Gastroesophageal sphincter (tissue), 4 donors: ENCODE data around the gene DMRTB1. TPM values are rescaled to one million over a fixed set of nuclear protein-coding genes. Genes with fewer than 3 reads are reported as not detected.

Experiments used
- ATAC-seq: fragments of 150-250 bp; one replicate; pipeline ENCODE4 v1.9.1; 2016; ENCODE audit warnings: mild to moderate bottlenecking, moderate library complexity
- H3K27ac ChIP-seq, 4 donors: fragments of 200-600 bp; sonication (generic) in 3 of 4; 1 replicate in 3 of 4; 2 replicates in 1 of 4; pipeline ENCODE4 v1.5.1; 2016 to 2019
- H3K27me3 ChIP-seq: fragments of 200-600 bp; sonication (generic); one replicate; pipeline ENCODE4 v1.5.1; 2019
- H3K36me3 ChIP-seq, 2 donors: fragments of 200-600 bp; sonication (generic); one replicate each; pipeline ENCODE4 v1.5.1; 2019; ENCODE audit warnings: control low read depth in 1 of 2
- H3K4me1 ChIP-seq, 3 donors: fragments of 200-600 bp; sonication (generic); 1 replicate in 2 of 3; 2 replicates in 1 of 3; pipeline ENCODE4 v1.5.1; 2016 to 2019; ENCODE audit warnings: control low read depth in 2 of 3
- H3K4me3 ChIP-seq, 2 donors: fragments of 200-600 bp; sonication (generic); one replicate each; pipeline ENCODE4 v1.5.1; 2019; ENCODE audit warnings: mild to moderate bottlenecking in 1 of 2, moderate library complexity in 1 of 2
- H3K9me3 ChIP-seq, 3 donors: fragments of 200-600 bp; sonication (generic); one replicate each; pipeline ENCODE4 v1.5.1; 2017 to 2019; ENCODE audit warnings: control low read depth in 2 of 3
- EP300 ChIP-seq: sonication (generic); formaldehyde crosslinking; IDR thresholded peaks from one replicate; pipeline ENCODE4 v1.6.1; 2017; ENCODE audit warnings: antibody characterized with exemption, mild to moderate bottlenecking
- POLR2A ChIP-seq, 2 donors: fragments of 450-650 bp; IDR thresholded peaks; one replicate each; pipeline ENCODE4 v1.6.1; 2017; ENCODE audit warnings: antibody characterized with exemption in 2 of 2, mild to moderate bottlenecking in 2 of 2, moderate library complexity in 1 of 2
- POLR2AphosphoS5 ChIP-seq: sonication (generic); formaldehyde crosslinking; IDR thresholded peaks from one replicate; pipeline ENCODE4 v1.6.1; 2017; ENCODE audit warnings: antibody characterized with exemption
- WGBS, 2 donors: methylation state at CpG; one replicate each; pipeline ENCODE4 v1.1.5; 2018; ENCODE audit warnings: low coverage in 1 of 2; 5-methylcytosine and 5-hydroxymethylcytosine counted together
- total RNA-seq, 4 donors: library from RNA; depleted of rRNA; stranded (reverse); fragments of >200 nt; gene quantifications; one replicate each; pipeline ENCODE4 v1.1.0, GENCODE V29; 2016
- TF ChIP-seq, protein P1 (sequence below), 4 experiments: fragments of 200-600 bp in 2 of 4; fragments of 450-650 bp in 2 of 4; sonication (generic) in 1 of 4; IDR thresholded peaks; one replicate each; pipeline ENCODE4 v1.5.1; 2017 to 2019; ENCODE audit warnings: antibody characterized with exemption in 4 of 4, mild to moderate bottlenecking in 2 of 4, moderate library complexity in 2 of 4

The DMRTB1 gene
- total RNA-seq, 4 donors from 2014 or later, result not detected

DNA sequence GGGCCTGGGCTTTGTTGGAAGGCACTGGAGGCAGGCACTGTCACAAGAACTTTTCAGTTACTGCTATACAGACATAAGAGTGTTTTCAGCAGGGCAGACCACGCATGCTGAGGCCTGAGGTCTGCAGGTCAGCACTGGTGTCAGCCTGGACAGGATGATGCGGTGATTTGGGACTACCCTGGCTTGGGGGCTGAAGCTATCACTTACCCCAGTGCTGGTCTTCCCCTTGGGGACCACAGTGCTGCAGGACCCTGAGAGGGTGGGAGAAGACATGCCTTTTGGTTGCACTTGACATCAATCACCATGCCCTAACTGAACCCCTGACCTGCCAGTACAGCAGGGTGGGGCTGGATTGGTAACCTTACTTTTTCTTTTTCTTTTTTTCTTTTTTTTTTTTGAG lies 9.2 kb downstream of the DMRTB1 start:
- Histone ChIP-seq H3K36me3 (no peaks in the 10 kb centered on the region), H3K4me1 (peaks cover 0 to 9% (median 0%) of the 10 kb centered on the region in 3 donors), H3K9me3 (no peaks in the 10 kb centered on the region), H3K27me3 (no peaks in the 10 kb centered on the region), H3K27ac (no peak overlapping the region), H3K4me3 (no peak overlapping the region)
- 94% methylated on average over 2 of the region's 2 CpGs; no CpG with 5 or more reads in 1 of the 2 donors for WGBS, 2 donors
- TF ChIP-seq, protein P1, sequence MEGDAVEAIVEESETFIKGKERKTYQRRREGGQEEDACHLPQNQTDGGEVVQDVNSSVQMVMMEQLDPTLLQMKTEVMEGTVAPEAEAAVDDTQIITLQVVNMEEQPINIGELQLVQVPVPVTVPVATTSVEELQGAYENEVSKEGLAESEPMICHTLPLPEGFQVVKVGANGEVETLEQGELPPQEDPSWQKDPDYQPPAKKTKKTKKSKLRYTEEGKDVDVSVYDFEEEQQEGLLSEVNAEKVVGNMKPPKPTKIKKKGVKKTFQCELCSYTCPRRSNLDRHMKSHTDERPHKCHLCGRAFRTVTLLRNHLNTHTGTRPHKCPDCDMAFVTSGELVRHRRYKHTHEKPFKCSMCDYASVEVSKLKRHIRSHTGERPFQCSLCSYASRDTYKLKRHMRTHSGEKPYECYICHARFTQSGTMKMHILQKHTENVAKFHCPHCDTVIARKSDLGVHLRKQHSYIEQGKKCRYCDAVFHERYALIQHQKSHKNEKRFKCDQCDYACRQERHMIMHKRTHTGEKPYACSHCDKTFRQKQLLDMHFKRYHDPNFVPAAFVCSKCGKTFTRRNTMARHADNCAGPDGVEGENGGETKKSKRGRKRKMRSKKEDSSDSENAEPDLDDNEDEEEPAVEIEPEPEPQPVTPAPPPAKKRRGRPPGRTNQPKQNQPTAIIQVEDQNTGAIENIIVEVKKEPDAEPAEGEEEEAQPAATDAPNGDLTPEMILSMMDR (IDR thresholded peaks at IDR 0.05), result no peak
- TF ChIP-seq POLR2A (IDR thresholded peaks at IDR 0.05) (no peak), EP300 (no peak), POLR2AphosphoS5 (no peak)
- no peak for ATAC-seq

DNA sequence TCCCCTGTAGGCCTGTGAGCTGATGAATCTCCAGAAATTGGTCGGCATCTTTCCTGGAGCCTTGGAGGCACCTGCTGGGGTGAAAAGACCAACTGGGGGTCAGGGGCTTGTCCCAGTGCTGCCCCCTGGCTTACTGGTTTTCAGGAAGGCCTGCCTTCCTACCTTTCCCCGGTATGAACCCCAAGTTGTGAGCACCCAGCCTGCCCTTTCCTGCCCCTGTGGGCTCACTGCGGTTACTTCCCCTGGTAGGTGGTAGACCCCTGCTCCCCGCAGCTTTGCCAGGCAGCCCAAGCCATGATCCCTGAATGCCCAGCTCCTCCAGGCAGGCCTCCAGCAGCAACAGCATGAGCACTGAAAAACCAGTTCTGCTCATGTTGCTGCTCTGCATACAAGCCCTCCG lies 10.2 kb downstream of the DMRTB1 start:
- 84 to 100% methylated on average over 1 to 2 of the region's 5 CpGs for WGBS, 2 donors
- no peaks in the 10 kb centered on the region for H3K36me3 ChIP-seq

DNA sequence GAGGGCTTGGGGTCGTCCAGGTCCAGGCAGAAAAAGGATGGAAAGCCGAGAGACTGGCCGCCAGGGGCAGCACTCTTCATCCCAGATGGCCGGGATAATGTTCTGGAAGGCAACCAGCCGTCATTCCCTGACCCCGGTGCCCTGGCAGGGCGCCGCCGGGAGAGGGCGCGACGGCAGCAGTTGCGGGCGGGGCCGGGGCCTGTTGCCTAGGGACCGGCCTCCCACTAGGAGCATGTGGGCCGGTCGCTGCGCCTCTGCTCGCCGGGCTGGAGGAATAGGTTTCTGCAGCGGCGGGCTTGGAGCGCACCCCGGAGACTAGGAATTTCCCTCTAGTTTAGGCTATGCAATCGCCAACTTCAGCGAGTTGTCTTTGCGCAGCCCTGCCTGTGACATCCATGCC lies 11.0 kb downstream of the DMRTB1 start:
- TF ChIP-seq, protein P1 (IDR thresholded peaks at IDR 0.05), result peak in 3 of 4 experiments; percentile 39 to 53 (median 50)
- no peak for TF ChIP-seq POLR2A (IDR thresholded peaks at IDR 0.05)
- no peak for TF ChIP-seq EP300
- no peak for TF ChIP-seq POLR2AphosphoS5
- H3K9me3 ChIP-seq, result no peaks in the 10 kb centered on the region
- H3K27ac ChIP-seq, result no peak overlapping the region
- WGBS, 2 donors, result 59% methylated on average over 7 of the region's 28 CpGs; no CpG with 5 or more reads in 1 of the 2 donors
- ATAC-seq, result peak; percentile 80
- H3K27me3 ChIP-seq, result no peaks in the 10 kb centered on the region
- H3K4me3 ChIP-seq, result no peak overlapping the region
- H3K4me1 ChIP-seq, result peaks cover 0 to 9% (median 0%) of the 10 kb centered on the region in 3 donors
- no peaks in the 10 kb centered on the region for H3K36me3 ChIP-seq

More for the DNA sequence above, 10.2 kb downstream of the DMRTB1 start:
- no peak overlapping the region for H3K4me3 ChIP-seq
- no peaks in the 10 kb centered on the region for H3K9me3 ChIP-seq
- no peak for TF ChIP-seq POLR2A (IDR thresholded peaks at IDR 0.05)
- TF ChIP-seq POLR2AphosphoS5, result no peak
- no peak for TF ChIP-seq EP300
- TF ChIP-seq, protein P1 (IDR thresholded peaks at IDR 0.05), result no peak
- peaks cover 0 to 9% (median 0%) of the 10 kb centered on the region in 3 donors for H3K4me1 ChIP-seq
- no peak for ATAC-seq
- H3K27ac ChIP-seq, result no peak overlapping the region
- H3K27me3 ChIP-seq, result no peaks in the 10 kb centered on the region

DNA sequence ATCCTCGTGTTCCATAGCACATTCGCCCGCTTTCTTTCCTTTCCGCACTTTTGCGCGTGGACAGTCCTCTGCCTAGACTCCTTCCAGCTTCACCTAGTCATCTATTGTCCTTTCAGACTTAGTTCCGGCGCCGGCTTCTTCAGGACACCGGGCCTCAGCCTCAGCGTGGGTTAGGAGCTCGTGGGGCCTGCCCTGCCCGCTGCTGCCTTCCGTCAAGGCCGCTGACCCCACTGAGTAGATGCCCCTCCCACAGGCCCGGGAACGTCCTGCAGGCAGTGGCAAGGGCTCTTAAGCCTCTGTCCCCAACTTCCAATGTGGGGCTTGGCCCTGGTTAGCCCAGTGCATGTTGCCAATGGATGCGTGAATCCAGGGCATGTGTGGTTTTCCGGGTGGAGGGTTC lies 11.4 kb downstream of the DMRTB1 start:
- Histone ChIP-seq H3K9me3 (no peaks in the 10 kb centered on the region), H3K4me3 (no peak overlapping the region)
- ATAC-seq, result no peak

DNA sequence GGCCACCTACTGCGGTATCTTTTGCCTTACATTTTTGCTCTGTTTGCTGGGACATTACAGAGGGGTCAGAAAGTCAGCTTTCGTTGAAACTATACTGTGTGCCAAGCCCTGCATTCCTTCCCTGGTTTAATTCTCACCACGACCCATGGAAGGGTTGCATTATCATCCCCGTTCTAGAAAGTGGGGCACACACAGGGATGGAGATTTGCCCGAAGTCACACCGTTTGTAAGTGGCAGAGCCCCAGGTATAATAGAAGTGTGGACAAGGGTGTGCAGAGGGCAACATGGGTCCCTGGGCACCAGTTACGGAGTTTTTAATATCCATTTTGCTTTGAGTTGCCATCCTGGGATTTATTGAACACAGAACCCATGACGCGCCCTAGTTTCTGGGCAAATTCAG lies 11.8 kb downstream of the DMRTB1 start:
- Histone ChIP-seq H3K9me3 (no peaks in the 10 kb centered on the region), H3K36me3 (no peaks in the 10 kb centered on the region), H3K4me1 (peaks cover 0 to 9% (median 0%) of the 10 kb centered on the region in 3 donors), H3K27me3 (no peaks in the 10 kb centered on the region), H3K4me3 (no peak overlapping the region), H3K27ac (no peak overlapping the region)
- no peak for TF ChIP-seq EP300
- TF ChIP-seq, protein P1 (IDR thresholded peaks at IDR 0.05), result no peak
- no peak for TF ChIP-seq POLR2A (IDR thresholded peaks at IDR 0.05)
- TF ChIP-seq POLR2AphosphoS5, result no peak
- 89 to 100% methylated on average over 2 to 9 of the region's 9 CpGs for WGBS, 2 donors
- no peak for ATAC-seq

More for the DNA sequence above, 11.4 kb downstream of the DMRTB1 start:
- WGBS, 2 donors, result 66 to 79% methylated on average over 13 to 18 of the region's 19 CpGs
- H3K27me3 ChIP-seq, result no peaks in the 10 kb centered on the region
- H3K4me1 ChIP-seq, result peaks cover 0 to 9% (median 0%) of the 10 kb centered on the region in 3 donors
- no peak overlapping the region for H3K27ac ChIP-seq
- TF ChIP-seq EP300, result no peak
- TF ChIP-seq, protein P1 (IDR thresholded peaks at IDR 0.05), result no peak
- no peak for TF ChIP-seq POLR2A (IDR thresholded peaks at IDR 0.05)
- no peak for TF ChIP-seq POLR2AphosphoS5
- no peaks in the 10 kb centered on the region for H3K36me3 ChIP-seq
